ENCODE measurements around the gene ABCG5.

ABCG5 gene

DNA sequence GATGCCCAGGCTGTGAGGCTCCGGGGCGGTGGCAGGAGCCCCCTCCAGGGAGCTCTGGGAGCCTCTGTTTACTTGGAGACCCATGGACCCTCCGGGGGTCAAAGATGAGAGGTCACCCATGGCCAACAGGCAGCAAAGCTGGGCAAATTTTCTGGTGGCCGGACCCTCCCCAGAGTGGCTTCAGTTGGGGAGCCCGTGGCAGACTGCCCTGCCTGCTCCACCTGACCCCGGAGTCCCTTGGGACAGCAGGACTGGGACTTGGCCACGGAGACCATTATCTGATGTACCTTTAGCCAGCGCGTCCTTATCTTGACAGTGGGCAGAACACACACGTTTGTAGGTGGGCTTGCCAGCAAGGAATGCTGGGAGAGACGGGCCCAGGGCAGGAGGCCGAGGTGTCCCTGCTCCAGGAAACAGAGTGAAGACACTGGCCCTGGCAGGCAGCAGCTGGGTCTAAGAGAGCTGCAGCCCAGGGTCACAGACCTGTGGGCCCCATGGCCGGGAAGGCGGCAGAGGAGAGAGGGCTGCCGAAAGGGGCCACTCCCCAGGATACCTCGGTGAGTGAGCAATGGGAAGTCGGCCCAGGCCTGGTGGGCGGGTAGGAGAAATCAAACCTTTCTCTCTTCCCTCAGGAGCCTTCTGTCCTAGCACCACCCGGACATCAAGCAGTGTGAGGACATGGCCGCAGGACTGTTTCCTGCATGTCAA is at the start of gene ABCG5, which contains the start of gene ABCG8:
Gene ABCG5, minus strand, starts transcription at position 280 of the 708 bp plus-strand sequence. Its CDS starts 160 bp downstream, at position 120.
Gene ABCG8, plus strand, starts transcription at position 412 of the 708 bp plus-strand sequence. Its CDS starts 83 bp downstream, at position 495.
- no peak for DNase-seq (ENCODE audit: low read depth)

DNA sequence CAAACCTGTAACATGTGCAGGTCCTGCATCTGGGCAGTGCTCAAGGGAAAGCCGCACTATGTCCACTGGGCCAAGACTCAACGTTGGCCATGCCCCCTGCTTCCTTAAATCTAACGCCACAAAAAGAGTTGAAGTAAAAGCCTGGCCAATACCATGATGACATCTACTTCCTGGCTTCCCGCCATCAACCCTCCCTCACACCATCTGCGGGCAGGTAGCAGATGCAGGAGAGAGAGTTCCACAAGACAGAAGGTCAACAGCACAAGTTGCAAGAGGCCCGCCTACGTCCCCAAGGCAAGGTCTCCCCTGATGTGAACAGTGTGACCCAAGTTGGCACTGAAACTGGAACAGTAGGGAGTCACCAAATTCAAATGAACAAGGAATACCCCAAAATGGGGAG is 48.5 kb upstream of the ABCG5 start:
- DNase-seq (ENCODE audit: low read depth), result no peak

- no peak for DNase-seq (ENCODE audit: low read depth)
These were observed 46.5 kb upstream of the ABCG5 start for GRCh38 chr2:43885132-43885632.

DNA sequence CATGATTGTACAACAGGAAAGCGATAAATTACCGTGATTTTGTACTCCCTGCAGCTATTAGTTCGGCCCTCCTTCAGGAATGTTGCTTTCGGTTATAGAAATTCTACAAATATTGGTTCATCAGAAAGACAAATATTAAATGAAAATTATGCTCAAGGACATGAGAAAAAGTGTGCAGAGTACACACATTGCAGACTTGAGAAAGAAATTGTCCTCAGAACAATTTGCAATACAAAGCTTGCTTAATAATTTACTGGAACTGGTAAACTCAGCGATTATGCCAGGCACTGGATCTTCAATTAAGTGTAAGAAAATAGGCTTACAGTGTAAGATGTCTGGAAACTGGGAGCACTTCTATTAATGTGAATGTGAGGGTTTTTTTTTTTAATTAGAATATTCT is 46.0 kb upstream of the ABCG5 start:
- DNase-seq (ENCODE audit: low read depth), result no peak

DNA sequence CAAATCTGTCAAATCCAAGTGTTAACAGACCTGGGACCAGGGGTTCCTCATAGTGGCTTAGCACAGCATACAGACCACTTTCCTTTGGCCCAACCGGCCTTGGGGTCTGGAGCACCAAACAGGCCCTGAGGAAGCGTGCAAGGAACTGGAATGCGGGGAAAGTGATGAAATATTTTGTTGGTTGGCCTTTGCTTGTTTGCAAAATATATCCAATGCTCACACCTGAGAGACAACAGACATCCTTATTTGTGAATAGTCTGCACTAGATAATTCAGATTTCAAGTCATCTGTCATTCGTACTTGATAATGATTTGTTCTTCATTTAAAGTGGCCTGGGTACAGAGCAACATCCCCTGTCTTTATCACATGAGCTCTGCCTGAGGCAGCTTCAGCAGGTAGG is 43.7 kb upstream of the ABCG5 start:
- DNase-seq (ENCODE audit: low read depth), result no peak

DNA sequence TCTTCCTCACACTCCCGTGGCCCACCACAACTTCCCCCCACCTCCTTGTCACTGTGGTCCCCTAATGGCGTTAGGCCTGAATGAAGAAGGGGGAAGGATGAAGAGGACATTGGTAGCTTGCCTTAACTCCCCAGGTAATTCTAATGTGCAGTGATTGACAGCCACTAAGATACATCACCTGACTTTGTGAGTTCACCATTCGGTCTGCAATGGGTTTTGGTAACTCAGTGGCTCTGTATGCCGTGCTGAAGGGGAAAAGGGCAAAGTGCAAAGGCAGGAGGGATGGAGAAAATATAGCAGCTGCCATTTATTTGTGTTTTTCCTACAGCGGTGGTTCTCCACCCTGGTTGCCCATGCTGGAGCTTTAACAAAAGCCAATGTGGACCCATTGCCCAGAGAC is 42.3 kb upstream of the ABCG5 start:
- no peak for DNase-seq (ENCODE audit: low read depth)

DNA sequence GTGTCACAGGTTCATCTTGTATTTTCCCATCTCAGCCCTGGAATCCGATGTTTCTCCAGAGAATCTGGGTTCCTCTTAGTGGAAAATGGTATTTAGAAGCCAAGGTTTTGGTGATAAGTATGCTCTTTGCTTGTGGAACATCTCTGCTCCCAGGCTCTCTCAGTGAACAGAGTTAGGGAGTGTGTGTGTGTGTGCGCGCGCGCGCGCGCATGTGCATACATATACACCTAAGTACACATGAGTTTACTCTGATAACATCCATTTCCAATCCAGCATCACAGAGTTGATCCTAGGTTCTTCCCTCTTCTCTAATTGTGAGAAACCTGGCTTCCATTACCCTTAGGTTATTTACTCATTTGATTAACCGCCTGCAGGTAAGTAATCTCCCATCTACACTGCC is 41.8 kb upstream of the ABCG5 start:
- DNase-seq (ENCODE audit: low read depth), result no peak

DNA sequence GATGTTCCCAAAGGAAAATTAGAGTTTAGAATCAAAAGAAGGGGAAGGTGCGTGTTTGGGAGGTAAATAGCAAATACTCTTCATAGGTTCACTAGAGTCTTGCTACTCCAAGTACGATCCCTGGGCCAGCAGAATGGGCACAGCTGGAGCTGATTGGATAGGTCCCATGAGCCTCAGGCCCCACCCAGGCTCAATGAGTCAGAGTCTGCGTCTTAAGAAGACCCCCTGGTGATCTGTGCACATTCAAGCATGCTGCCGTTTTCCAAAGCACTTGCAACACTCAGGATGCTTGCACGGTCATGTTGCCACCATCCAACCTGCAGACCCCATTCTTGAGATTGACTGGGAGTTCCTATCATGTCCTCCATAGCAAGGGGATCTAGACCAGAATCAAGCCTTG is 40.6 kb upstream of the ABCG5 start:
- DNase-seq (ENCODE audit: low read depth), result no peak

GRCh38 chr2:43877782-43878464 is 39.3 kb upstream of the ABCG5 start:
- DNase-seq (ENCODE audit: low read depth), result peak; percentile 16

GRCh38 chr2:43874776-43875451 is 36.3 kb upstream of the ABCG5 start:
- no peak for DNase-seq (ENCODE audit: low read depth)

- DNase-seq (ENCODE audit: low read depth), result no peak
These were observed 33.5 kb upstream of the ABCG5 start for GRCh38 chr2:43872151-43872550.

GRCh38 chr2:43855292-43855691 is 16.7 kb upstream of the ABCG5 start:
- DNase-seq (ENCODE audit: low read depth), result no peak

DNA sequence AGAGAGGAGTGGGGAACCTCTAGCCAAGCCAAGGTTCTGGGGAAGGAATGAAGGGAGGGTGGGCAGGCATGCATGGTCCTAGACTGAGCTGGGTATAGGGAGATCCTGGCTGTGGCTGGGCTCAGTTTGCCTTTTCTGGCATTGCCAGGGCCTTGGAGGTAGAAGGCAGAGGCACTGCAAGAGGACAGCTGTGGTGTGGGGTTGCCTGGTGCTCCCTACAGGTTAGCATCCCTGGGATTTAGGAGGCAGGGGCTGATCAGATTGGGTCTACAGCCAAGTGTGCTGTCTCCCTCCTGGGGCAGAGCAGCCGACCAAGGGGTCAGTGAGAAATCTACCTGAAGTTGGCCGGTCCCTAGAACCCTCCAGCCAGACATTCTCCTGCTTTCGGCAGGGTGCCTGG is 16.0 kb upstream of the ABCG5 start:
- DNase-seq (ENCODE audit: low read depth), result no peak

GRCh38 chr2:43853141-43854081 is 14.8 kb upstream of the ABCG5 start:
- DNase-seq (ENCODE audit: low read depth), result no peak

GRCh38 chr2:43852196-43852730 is 13.6 kb upstream of the ABCG5 start:
- no peak for DNase-seq (ENCODE audit: low read depth)

DNA sequence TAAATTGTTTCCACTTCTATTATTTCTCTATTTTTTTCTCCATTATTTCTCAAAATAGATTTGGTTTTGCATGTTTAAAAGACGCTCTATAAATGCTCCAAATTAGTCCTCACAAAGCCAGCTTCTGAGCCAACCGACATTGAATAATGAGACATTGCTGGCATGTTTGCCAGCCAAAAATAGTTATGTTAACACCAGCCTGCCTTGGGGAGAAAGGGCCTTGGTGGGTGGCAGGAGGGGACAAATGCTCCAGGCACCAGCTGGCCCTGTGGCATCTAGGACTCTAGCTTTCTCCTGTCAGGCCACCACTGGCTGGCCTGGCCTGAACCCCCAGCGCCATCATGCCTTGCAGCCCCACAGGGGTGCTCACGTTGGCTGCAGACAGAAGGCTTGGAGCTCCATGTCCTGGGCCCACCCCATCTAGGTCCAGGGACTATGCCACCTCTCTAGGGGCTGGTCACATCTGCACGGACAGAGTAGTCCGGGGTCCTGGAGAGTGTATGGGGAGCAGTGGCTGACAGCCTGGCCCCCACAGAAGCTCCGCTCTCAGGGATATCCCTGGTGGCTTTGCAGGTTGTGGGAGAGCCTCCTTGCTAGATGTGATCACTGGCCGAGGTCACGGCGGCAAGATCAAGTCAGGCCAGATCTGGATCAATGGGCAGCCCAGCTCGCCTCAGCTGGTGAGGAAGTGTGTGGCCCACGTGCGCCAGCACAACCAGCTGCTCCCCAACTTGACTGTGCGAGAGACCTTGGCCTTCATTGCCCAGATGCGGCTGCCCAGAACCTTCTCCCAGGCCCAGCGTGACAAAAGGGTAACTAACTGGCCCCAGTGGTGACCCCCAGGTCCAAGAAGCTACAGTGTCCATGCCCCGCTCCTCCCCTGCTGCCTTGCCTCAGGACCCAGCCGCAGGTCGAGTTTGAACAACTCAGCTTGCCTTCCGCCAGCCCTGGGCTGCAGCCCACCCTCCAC is 12.7 kb upstream of the ABCG5 start:
- DNase-seq (ENCODE audit: low read depth), result no peak

DNA sequence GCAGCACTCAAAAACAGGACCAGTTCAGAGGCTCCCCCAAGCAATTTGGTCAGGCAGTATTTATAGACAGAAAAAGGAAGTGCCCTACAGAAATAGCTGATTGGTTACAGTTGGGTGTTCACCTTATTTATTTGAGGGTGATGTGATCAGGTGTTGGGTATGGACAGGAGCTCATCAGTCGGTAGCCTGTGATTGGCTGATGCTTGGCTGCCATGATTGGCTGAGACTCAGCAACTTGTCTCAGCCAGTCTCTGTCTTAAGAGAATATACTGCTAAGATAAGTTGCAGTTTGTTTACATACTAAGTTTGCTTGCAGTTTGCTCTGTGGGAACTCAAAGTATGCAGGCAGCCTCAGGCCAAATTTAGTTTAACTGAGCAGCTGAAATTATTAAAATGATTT is 9.6 kb upstream of the ABCG5 start:
- no peak for DNase-seq (ENCODE audit: low read depth)

DNA sequence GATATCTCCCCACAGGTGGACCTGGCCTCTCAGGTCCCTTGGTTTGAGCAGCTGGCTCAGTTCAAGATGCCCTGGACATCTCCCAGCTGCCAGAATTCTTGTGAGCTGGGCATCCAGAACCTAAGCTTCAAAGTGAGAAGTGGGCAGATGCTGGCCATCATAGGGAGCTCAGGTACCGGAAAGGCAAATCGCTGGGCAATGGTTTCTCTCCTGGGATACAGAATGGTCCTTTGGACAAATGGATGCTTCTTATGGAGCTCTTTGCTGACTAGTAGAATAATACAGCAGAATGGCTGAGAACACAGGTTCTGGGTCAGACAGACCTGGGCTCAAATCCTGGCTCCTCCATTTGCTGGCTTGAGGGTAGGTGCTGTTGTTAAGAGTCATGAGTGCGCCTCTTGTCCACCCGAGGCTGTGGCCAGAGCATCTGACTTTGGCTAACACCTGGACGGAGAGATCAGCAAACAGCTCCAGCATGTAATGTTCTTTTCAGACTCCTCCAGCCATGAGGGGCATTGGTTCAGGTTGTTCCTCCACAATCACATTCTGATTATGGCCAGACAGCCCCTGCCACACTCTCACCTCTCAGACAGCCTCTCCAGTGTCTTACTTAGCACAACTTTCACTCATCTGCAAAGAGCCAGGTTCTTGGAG is 7.6 kb upstream of the ABCG5 start:
- DNase-seq (ENCODE audit: low read depth), result no peak

- DNase-seq (ENCODE audit: low read depth), result no peak
These were observed 6.5 kb upstream of the ABCG5 start for GRCh38 chr2:43845181-43845580.

GRCh38 chr2:43842866-43843226 is 4.2 kb upstream of the ABCG5 start:
- DNase-seq (ENCODE audit: low read depth), result no peak

Data from GM04504 (cell line).